ENCODE measurements around the gene RREB1.

DNA sequence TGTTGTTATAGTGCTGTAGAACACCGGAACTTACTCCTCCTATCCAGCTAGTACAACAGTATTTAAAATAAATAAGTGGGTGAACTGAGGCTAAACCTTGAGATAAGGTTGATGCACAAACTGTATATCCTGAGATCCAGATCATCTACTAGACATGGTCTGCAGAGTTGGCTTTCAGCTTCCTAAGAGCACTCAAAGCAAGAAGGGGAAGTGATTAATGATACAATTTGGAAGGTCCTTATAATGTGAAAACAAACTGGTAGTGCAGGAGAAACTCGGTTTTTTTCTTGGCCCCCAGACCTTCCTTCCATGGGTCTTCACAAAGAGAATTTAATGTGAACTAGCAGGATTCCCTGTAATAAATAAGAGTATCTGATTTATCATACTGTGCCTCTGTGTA is 27.4 kb upstream of the RREB1 start:
- TF ChIP-seq, protein P1, sequence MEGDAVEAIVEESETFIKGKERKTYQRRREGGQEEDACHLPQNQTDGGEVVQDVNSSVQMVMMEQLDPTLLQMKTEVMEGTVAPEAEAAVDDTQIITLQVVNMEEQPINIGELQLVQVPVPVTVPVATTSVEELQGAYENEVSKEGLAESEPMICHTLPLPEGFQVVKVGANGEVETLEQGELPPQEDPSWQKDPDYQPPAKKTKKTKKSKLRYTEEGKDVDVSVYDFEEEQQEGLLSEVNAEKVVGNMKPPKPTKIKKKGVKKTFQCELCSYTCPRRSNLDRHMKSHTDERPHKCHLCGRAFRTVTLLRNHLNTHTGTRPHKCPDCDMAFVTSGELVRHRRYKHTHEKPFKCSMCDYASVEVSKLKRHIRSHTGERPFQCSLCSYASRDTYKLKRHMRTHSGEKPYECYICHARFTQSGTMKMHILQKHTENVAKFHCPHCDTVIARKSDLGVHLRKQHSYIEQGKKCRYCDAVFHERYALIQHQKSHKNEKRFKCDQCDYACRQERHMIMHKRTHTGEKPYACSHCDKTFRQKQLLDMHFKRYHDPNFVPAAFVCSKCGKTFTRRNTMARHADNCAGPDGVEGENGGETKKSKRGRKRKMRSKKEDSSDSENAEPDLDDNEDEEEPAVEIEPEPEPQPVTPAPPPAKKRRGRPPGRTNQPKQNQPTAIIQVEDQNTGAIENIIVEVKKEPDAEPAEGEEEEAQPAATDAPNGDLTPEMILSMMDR (IDR thresholded peaks at IDR 0.05; ENCODE audit: extremely low read depth in 1 of 2, insufficient read depth in 1 of 2, low read depth in 1 of 2, low read length in 2 of 2), result no peak
- no peak for TF ChIP-seq EZH2 (IDR thresholded peaks at IDR 0.05; ENCODE audit: borderline replicate concordance, low read depth, low read length, severe bottlenecking)
- TF ChIP-seq POLR2AphosphoS5 (IDR thresholded peaks at IDR 0.05; ENCODE audit: insufficient read depth, low read depth, low read length), result no peak
- TF ChIP-seq POLR2A (IDR thresholded peaks at IDR 0.05; ENCODE audit: low read depth, low read length), result no peak
- TF ChIP-seq FOS (IDR thresholded peaks at IDR 0.05; ENCODE audit: borderline replicate concordance, insufficient read depth, low read length), result no peak

Data from endothelial cell of umbilical vein (primary cell).